ENCODE results near the gene PTGR3.

The PTGR3 gene

DNA sequence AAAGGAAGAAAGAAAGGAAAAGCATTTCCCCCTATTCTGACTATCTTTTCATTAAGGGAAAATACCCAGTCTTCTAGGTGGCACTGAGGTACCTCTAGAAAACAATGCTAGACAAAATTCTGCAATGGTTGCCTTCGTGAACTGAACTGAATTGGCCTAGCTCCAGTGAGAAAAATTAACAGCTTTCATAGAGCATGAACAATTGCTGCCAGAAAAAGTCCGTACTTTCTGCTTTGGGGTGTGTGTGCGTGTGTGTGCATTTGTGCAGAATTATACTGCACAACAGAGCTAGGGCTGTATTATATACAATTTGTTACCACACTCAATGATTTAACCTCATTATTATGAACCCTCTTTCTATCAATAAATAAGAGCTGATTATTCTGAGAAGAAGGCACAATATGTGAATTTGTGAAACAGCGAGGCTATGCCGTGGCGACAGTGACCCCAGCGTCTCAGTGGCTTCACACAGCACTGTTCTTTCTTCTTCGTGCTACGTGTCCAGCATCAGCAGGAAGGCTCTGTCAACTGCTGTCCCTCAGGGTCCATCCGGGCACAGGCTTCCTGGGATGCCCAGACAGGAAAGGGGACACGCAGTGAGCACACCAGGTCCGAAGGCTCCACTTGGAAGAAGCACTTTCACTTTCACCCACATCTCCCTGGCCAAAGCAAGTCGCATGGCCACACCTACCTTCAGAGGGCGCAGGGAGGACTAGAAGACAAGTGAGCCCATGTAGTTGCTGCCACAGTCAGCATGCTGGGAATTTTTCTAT is 47.5 kb downstream of the PTGR3 start:
- peak overlapping the region; percentile 49 for H3K9ac ChIP-seq (ENCODE audit: low read depth, low read length)
- no peaks in the 10 kb centered on the region for H3K9me3 ChIP-seq (replicated peaks; ENCODE audit: low read length)
- no peaks in the 10 kb centered on the region for H3K27me3 ChIP-seq (ENCODE audit: control insufficient read depth, insufficient read depth, low read length)
- H3K4me3 ChIP-seq (ENCODE audit: low read length) = peak overlapping the region; percentile 72
- H3K4me2 ChIP-seq (ENCODE audit: low read length) = peak overlapping the region; percentile 78
- no peaks in the 10 kb centered on the region for H3K36me3 ChIP-seq (ENCODE audit: insufficient read depth, low read length)
- peaks cover 7% of the 10 kb centered on the region for H3K4me1 ChIP-seq (ENCODE audit: control insufficient read depth, insufficient read depth, low read length)

DNA sequence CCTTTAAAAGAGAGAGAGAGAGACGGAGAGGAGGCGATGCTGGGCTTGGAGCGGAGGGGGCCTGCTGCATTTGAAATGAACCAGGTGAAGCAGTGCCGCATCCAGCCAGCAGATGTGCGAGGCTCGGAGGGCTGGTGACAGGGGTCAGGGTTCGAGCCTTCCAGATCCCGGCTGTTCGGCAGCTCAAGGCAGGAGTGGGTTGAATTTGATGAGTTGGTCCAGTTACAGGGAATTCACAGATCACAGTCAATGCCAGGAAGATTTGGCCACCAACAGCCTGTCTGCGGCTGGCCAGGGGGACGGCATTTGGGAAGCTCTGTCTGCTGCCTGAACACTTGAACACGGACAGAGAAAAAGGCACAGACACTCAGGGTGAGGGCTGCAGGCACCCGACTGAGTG is 48.6 kb downstream of the PTGR3 start:
- no peaks in the 10 kb centered on the region for H3K27me3 ChIP-seq (ENCODE audit: control insufficient read depth, insufficient read depth, low read length)
- H3K9ac ChIP-seq (ENCODE audit: low read depth, low read length) = peak overlapping the region; percentile 14
- H3K9me3 ChIP-seq (replicated peaks; ENCODE audit: low read length) = no peaks in the 10 kb centered on the region
- H3K36me3 ChIP-seq (ENCODE audit: insufficient read depth, low read length) = no peaks in the 10 kb centered on the region
- H3K4me3 ChIP-seq (ENCODE audit: low read length) = peak overlapping the region; percentile 52
- H3K4me1 ChIP-seq (ENCODE audit: control insufficient read depth, insufficient read depth, low read length) = peaks cover 7% of the 10 kb centered on the region
- H3K4me2 ChIP-seq (ENCODE audit: low read length) = peak overlapping the region; percentile 78

DNA sequence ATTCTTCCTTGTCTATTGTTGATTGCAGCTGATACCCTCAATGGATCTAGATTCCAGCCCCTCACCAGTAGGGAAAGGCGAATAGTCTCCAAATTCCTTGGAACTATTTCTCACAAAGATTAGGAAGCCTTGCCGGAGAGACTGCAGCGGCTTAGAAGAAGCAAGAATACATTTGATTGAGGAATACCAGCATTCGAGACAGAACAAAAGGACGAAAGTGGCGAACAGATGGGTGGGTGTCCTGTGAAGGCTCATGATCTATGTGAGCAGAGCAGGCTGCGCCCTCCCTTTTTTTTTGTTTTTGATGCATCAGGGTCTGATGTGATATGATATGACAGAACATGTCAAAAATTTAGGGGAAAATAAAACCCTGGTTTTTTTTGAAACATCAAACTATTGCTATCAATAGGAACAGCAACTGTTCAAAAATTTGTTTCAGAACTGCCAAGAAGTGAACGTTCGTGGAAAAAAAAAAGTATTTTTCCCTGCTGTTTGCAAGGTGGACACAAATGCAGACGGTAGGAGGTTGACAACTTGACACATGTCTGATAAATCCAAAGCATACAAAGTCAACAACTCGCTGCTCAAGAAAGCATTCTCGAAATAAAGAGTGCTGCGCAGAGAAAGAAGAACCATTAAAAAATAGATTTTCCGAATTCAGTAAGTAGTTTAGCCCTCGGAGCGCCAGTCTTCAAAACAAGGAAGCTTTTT is 49.1 kb downstream of the PTGR3 start:
- Histone ChIP-seq H3K4me3 (ENCODE audit: low read length) (peak overlapping the region; percentile 52), H3K4me2 (ENCODE audit: low read length) (peak overlapping the region; percentile 78), H3K27me3 (ENCODE audit: control insufficient read depth, insufficient read depth, low read length) (no peaks in the 10 kb centered on the region), H3K9ac (ENCODE audit: low read depth, low read length) (no peak overlapping the region), H3K4me1 (ENCODE audit: control insufficient read depth, insufficient read depth, low read length) (peaks cover 7% of the 10 kb centered on the region), H3K36me3 (ENCODE audit: insufficient read depth, low read length) (no peaks in the 10 kb centered on the region), H3K9me3 (replicated peaks; ENCODE audit: low read length) (no peaks in the 10 kb centered on the region)

- no peak overlapping the region for H3K9ac ChIP-seq (ENCODE audit: low read depth, low read length)
- H3K4me2 ChIP-seq (ENCODE audit: low read length) = no peak overlapping the region
- H3K27me3 ChIP-seq (ENCODE audit: control insufficient read depth, insufficient read depth, low read length) = no peaks in the 10 kb centered on the region
These were observed 49.8 kb downstream of the PTGR3 start for GRCh38 chr18:75159238-75159518.

More at GRCh38 chr18:75159238-75159518, 49.8 kb downstream of the PTGR3 start:
- Histone ChIP-seq H3K4me1 (ENCODE audit: control insufficient read depth, insufficient read depth, low read length) (peaks cover 7% of the 10 kb centered on the region), H3K9me3 (replicated peaks; ENCODE audit: low read length) (no peaks in the 10 kb centered on the region), H3K36me3 (ENCODE audit: insufficient read depth, low read length) (no peaks in the 10 kb centered on the region), H3K4me3 (ENCODE audit: low read length) (no peak overlapping the region)

Data from skeletal muscle satellite cell (primary cell).